GM21367 (cell line): Measurements from ENCODE around the gene ZNF892.
"Not testable (repeated sequence)": the region's sequence is repeated elsewhere in the genome, so short reads cannot be mapped to it uniquely, and the experiment has no call there.

Experiments used
- ATAC-seq: cut with Tn5 transposase; IDR thresholded peaks from one replicate; pipeline ENCODE4 v1.9.1; 2021; ENCODE audit not compliant: unreplicated experiment

Gene ZNF892

DNA sequence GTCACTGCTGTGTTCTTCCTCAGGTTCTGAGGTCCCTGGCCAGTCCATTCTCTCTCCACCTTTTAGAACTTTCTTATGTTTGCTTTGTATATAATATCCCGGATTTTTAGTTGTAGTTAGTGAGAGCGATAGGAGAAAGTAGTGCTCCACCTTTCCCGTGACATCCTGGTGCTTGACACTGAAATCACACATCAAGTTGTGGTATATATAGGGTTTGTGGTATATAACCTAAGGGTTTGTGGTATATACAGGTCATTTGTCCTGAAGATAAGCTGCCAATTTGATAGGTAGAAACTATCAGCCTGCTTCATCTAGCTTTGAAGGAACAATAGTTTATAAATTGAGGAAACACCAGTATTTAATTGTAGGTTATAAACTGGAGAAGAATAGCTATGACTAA is 13.1 kb downstream of the ZNF892 start:
- no peak for ATAC-seq

DNA sequence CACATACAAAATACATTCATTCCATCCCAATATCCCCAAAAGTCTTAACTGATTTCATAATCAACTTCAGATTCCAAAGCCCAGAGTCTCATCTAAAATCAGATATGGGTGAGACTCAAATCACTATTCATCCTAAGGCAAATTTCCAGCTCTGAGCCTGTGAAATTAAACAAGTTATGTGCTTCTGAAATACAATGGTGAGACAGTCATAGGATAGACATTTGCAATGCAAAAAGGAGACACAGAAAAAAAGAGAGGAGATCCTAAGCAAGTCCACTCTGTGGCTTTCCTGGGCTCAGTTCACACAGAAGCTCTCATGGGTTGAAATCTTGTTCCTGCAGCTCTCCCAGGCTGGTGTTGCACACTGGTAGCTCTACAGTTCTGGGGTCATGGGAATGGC is 18.3 kb downstream of the ZNF892 start:
- no peak for ATAC-seq

GRCh38 chr2:95231723-95232122 is 24.4 kb downstream of the ZNF892 start:
- no peak for ATAC-seq

DNA sequence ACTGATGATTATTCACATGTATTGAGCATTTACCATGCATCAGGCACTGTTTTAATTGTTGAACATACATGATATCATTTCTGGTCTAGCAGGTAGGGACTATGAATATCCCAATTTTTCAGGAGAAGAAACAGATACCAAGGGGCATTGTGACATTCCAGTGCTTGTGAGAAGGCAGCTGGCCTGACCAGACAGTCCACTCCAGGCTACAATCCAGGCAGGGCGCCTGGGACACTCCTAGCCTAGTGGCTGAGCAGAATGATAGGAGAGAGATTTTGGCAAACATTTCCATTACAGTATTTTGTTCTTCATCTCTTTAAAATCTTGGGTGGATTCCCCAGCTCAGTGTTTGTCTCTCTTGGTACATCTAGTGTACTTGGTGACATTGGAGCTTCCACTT is 24.9 kb downstream of the ZNF892 start:
- no peak for ATAC-seq

- no peak for ATAC-seq
Measured at GRCh38 chr2:95234286-95234785, 27.0 kb downstream of the ZNF892 start.

GRCh38 chr2:95234816-95235215 is 27.5 kb downstream of the ZNF892 start:
- ATAC-seq = no peak

DNA sequence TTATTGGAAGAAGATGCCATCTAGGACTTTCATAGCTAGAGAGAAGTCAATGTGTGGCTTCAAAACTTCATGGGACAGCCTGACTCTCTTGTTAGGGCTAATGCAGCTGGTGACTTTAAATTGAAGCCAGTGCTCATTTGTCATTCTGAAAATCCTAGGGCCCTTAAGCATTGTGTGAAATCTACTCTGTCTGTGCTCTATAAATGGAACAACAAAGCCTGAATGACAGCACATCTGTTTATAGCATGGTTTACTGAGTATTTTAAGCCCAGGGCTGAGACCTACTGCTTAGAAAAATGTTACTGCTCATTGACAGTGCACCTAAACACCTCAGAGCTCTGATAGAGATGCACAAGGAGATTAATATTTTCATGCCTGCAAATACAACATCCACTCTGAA is 30.8 kb downstream of the ZNF892 start:
- no peak for ATAC-seq

- ATAC-seq = no peak
Measured at GRCh38 chr2:95240091-95240490, 32.8 kb downstream of the ZNF892 start.

DNA sequence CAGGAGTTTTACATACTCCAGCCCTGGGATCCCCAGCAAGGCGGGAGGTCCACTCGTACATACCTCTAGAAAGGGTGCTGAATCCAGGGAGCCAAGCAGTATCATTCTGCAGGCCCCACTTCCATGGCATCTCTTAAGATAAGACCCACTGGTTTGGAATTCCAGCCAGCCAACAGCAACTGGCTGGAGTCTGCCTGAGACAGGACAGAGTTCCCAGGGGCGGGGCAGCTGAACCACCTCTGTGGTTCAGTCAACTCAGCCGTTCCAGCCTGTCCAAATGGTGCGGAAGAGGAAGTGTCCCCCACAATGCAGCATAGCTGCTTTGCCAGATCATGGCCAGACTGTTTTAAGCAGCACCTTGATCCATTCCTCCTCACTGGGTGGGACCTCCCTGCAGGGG is 33.2 kb downstream of the ZNF892 start:
- no peak for ATAC-seq

GRCh38 chr2:95242084-95242483 is 34.8 kb downstream of the ZNF892 start:
- ATAC-seq = not testable (repeated sequence)
